SK-N-SH treated with all-trans-retinoic acid at 6 μM for 48 hours (cell line): Measurements from ENCODE around the gene ITPR3.

Source experiments
- ATAC-seq: fragments of 200-7000 bp; cut with Tn5 transposase; 3 replicates; pipeline ENCODE4 v1.9.1; 2020; ENCODE audit warnings: mild to moderate bottlenecking, moderate library complexity
- ARNTL ChIP-seq: fragments of 450-650 bp; formaldehyde crosslinking; IDR thresholded peaks from 2 replicates; pipeline ENCODE4 v1.5.0; 2020; ENCODE audit warnings: low read depth, mild to moderate bottlenecking, moderate library complexity, borderline replicate concordance
- BACH2 ChIP-seq: fragments of 250-450 bp; sonication (Bioruptor Pico); IDR thresholded peaks from 2 replicates; pipeline ENCODE4 v1.9.0; 2021; ENCODE audit warnings: mild to moderate bottlenecking, borderline replicate concordance
- CREB5 ChIP-seq: fragments of 250-450 bp; sonication (Bioruptor Pico); IDR thresholded peaks from 2 replicates; pipeline ENCODE4 v1.5.1; 2020; ENCODE audit warnings: low read depth, mild to moderate bottlenecking, moderate library complexity
- CSDC2 ChIP-seq: fragments of 250-450 bp; sonication (Bioruptor Pico); IDR thresholded peaks from 2 replicates; pipeline ENCODE4 v1.5.0; 2020; ENCODE audit warnings: mild to moderate bottlenecking, moderate library complexity
- CSRNP3 ChIP-seq: fragments of 250-450 bp; sonication (Bioruptor Pico); IDR thresholded peaks from 2 replicates; pipeline ENCODE4 v1.5.1; 2021; ENCODE audit warnings: mild to moderate bottlenecking, moderate library complexity
- ESRRG ChIP-seq: fragments of 250-450 bp; sonication (Bioruptor Pico); IDR thresholded peaks from 2 replicates; pipeline ENCODE4 v1.6.1; 2021; ENCODE audit warnings: mild to moderate bottlenecking
- GLIS3 ChIP-seq: fragments of 250-450 bp; sonication (Bioruptor Pico); IDR thresholded peaks from 2 replicates; pipeline ENCODE4 v1.5.0; 2020; ENCODE audit warnings: mild to moderate bottlenecking, moderate library complexity
- OSR1 ChIP-seq: fragments of 250-450 bp; sonication (Bioruptor Pico); IDR thresholded peaks from 2 replicates; pipeline ENCODE4 v1.8.0; 2022; ENCODE audit warnings: moderate library complexity, mild to moderate bottlenecking, inconsistent platforms
- PATZ1 ChIP-seq: fragments of 250-450 bp; sonication (Bioruptor Pico); IDR thresholded peaks from 2 replicates; pipeline ENCODE4 v1.8.0; 2020; ENCODE audit warnings: mild to moderate bottlenecking, moderate library complexity, borderline replicate concordance
- SNAI2 ChIP-seq: fragments of 250-450 bp; sonication (Bioruptor Pico); IDR thresholded peaks from 2 replicates; pipeline ENCODE4 v1.5.0; 2020; ENCODE audit warnings: mild to moderate bottlenecking, moderate library complexity
- TCF4 ChIP-seq: fragments of 250-450 bp; sonication (Bioruptor Pico); IDR thresholded peaks from 2 replicates; pipeline ENCODE4 v1.8.0; 2021; ENCODE audit warnings: mild to moderate bottlenecking, moderate library complexity, borderline replicate concordance
- TOX ChIP-seq: fragments of 250-450 bp; sonication (Bioruptor Pico); IDR thresholded peaks from 2 replicates; pipeline ENCODE4 v1.8.0; 2021; ENCODE audit warnings: mild to moderate bottlenecking, moderate library complexity, borderline replicate concordance
- TSHZ2 ChIP-seq: fragments of 250-450 bp; sonication (Bioruptor Pico); IDR thresholded peaks from 2 replicates; pipeline ENCODE4 v1.5.0; 2020; ENCODE audit warnings: mild to moderate bottlenecking, moderate library complexity
- ZC3H10 ChIP-seq: fragments of 250-450 bp; sonication (Bioruptor Pico); IDR thresholded peaks from 2 replicates; pipeline ENCODE4 v1.5.1; 2021; ENCODE audit warnings: mild to moderate bottlenecking, moderate library complexity
- ZFP3 ChIP-seq: fragments of 250-450 bp; sonication (Bioruptor Pico); IDR thresholded peaks from 2 replicates; pipeline ENCODE4 v1.5.0; 2020; ENCODE audit warnings: mild to moderate bottlenecking, moderate library complexity
- ZFP30 ChIP-seq: fragments of 450-650 bp; formaldehyde crosslinking; IDR thresholded peaks from 2 replicates; pipeline ENCODE4 v1.5.0; 2022; ENCODE audit warnings: mild to moderate bottlenecking, moderate library complexity
- ZNF565 ChIP-seq: fragments of 450-650 bp; formaldehyde crosslinking; conservative IDR thresholded peaks from 2 replicates; pipeline ENCODE4 v1.5.0; 2020; ENCODE audit warnings: low read depth, mild to moderate bottlenecking, moderate library complexity
- ZNF70 ChIP-seq: fragments of 450-650 bp; formaldehyde crosslinking; IDR thresholded peaks from 2 replicates; pipeline ENCODE4 v1.5.0; 2020; ENCODE audit warnings: mild to moderate bottlenecking, moderate library complexity
- ZNF8 ChIP-seq: fragments of 450-650 bp; formaldehyde crosslinking; IDR thresholded peaks from 2 replicates; pipeline ENCODE4 v1.5.0; 2020; ENCODE audit warnings: mild to moderate bottlenecking, moderate library complexity

ITPR3 gene

GRCh38 chr6:33583591-33584155, 37.4 kb upstream of the ITPR3 start (continued):
- TF ChIP-seq CSRNP3 (CRISPR knock-in tag) (no peak), ZFP30 (CRISPR knock-in tag) (no peak)

GRCh38 chr6:33584700-33585402, 36.3 kb upstream of the ITPR3 start:
- no peak for ATAC-seq
- TF ChIP-seq CSDC2 (CRISPR knock-in tag) (no peak), ARNTL (CRISPR knock-in tag) (no peak), CSRNP3 (CRISPR knock-in tag) (no peak), PATZ1 (CRISPR knock-in tag) (no peak)

- TF ChIP-seq ZFP3, result no peak
- no peak for TF ChIP-seq TSHZ2 (CRISPR knock-in tag)
- TF ChIP-seq ZNF70 (CRISPR knock-in tag), result no peak
- TF ChIP-seq ZFP30 (CRISPR knock-in tag), result no peak
- no peak for TF ChIP-seq TOX (CRISPR knock-in tag)
- no peak for TF ChIP-seq TCF4 (CRISPR knock-in tag)
- TF ChIP-seq CREB5 (CRISPR knock-in tag), result no peak
- TF ChIP-seq GLIS3 (CRISPR knock-in tag), result no peak
- TF ChIP-seq PATZ1 (CRISPR knock-in tag), result no peak
- TF ChIP-seq ESRRG, result no peak
- TF ChIP-seq SNAI2 (CRISPR knock-in tag), result no peak
- TF ChIP-seq OSR1 (CRISPR knock-in tag), result no peak
- no peak for TF ChIP-seq ZNF8 (CRISPR knock-in tag)
- no peak for TF ChIP-seq ZNF565
- TF ChIP-seq ZC3H10 (CRISPR knock-in tag), result no peak
- no peak for TF ChIP-seq BACH2 (CRISPR knock-in tag)
- peak; percentile 77 for ATAC-seq
These were observed 35.6 kb upstream of the ITPR3 start for GRCh38 chr6:33585403-33586107.
